Neural progenitor cell (in vitro differentiated cells): ENCODE data around the gene NDUFC1.

Experiments
- EZH2 ChIP-seq: fragments of 200-600 bp; sonication (generic); IDR thresholded peaks from 2 replicates; pipeline ENCODE4 v1.6.1; 2017; ENCODE audit warnings: antibody characterized with exemption, mild to moderate bottlenecking, moderate library complexity
- EZH2phosphoT487 ChIP-seq: fragments of 200-600 bp; sonication (generic); IDR thresholded peaks from 2 replicates; pipeline ENCODE4 v1.6.1; 2017; ENCODE audit warnings: antibody characterized with exemption
- TF ChIP-seq, protein P1 (sequence below): fragments of 200-600 bp; sonication (generic); IDR thresholded peaks from 2 replicates; pipeline ENCODE4 v1.5.1; 2017; ENCODE audit warnings: antibody characterized with exemption, mild to moderate bottlenecking

DNA sequence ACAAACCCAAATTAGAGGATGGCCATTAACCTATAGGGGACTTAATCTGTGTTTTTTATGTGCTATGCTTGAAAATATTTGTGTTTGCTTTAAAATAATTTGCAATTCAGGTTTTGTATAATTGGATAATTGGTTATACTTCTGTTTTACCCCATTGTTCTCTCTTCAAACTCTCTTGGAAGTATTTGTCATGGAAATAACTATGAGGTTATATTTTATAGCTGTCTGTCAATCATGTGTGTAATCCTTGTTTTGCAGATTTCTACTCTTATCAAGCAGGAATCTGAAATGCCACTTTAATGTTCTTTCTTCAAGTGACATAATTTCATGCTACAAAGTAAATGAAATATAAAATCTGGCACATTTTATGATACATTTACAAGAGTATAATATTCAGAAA, 15.4 kb upstream of the NDUFC1 start:
- no peak for TF ChIP-seq EZH2phosphoT487
- TF ChIP-seq, protein P1, sequence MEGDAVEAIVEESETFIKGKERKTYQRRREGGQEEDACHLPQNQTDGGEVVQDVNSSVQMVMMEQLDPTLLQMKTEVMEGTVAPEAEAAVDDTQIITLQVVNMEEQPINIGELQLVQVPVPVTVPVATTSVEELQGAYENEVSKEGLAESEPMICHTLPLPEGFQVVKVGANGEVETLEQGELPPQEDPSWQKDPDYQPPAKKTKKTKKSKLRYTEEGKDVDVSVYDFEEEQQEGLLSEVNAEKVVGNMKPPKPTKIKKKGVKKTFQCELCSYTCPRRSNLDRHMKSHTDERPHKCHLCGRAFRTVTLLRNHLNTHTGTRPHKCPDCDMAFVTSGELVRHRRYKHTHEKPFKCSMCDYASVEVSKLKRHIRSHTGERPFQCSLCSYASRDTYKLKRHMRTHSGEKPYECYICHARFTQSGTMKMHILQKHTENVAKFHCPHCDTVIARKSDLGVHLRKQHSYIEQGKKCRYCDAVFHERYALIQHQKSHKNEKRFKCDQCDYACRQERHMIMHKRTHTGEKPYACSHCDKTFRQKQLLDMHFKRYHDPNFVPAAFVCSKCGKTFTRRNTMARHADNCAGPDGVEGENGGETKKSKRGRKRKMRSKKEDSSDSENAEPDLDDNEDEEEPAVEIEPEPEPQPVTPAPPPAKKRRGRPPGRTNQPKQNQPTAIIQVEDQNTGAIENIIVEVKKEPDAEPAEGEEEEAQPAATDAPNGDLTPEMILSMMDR: no peak
- no peak for TF ChIP-seq EZH2
